ENCODE data around the gene ZFHX3.

DNA sequence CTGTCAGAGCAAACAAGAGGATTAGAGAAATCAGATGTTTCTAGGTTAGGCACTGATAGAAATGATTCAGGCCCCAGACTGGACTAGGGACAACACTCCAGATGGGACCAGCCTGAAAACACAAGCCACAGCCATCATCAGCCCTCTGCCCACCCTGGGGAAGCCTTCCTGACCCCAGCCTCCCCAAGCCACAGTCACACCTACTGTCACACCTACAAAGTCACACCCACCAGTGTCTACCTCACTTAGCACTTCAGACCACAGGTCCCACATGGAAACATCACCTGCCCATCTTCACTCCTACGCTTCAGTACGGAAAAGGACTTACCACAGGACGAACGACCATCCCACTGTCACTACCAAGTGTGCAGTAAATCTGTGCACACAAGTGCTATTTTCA is 197.9 kb downstream of the ZFHX3 start:
- TF ChIP-seq, protein P1, sequence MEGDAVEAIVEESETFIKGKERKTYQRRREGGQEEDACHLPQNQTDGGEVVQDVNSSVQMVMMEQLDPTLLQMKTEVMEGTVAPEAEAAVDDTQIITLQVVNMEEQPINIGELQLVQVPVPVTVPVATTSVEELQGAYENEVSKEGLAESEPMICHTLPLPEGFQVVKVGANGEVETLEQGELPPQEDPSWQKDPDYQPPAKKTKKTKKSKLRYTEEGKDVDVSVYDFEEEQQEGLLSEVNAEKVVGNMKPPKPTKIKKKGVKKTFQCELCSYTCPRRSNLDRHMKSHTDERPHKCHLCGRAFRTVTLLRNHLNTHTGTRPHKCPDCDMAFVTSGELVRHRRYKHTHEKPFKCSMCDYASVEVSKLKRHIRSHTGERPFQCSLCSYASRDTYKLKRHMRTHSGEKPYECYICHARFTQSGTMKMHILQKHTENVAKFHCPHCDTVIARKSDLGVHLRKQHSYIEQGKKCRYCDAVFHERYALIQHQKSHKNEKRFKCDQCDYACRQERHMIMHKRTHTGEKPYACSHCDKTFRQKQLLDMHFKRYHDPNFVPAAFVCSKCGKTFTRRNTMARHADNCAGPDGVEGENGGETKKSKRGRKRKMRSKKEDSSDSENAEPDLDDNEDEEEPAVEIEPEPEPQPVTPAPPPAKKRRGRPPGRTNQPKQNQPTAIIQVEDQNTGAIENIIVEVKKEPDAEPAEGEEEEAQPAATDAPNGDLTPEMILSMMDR (conservative IDR thresholded peaks at IDR 0.05), result no peak
- no peak for TF ChIP-seq ZFX (IDR thresholded peaks at IDR 0.05)

Measured in C4-2B (cell line).